ES-I3 (cell line): Measurements from ENCODE around the gene TACC2.
"Not testable (repeated sequence)": the region's sequence is repeated elsewhere in the genome, so short reads cannot be mapped to it uniquely, and the experiment has no call there.

Experiments
- H3K36me3 ChIP-seq: 2 replicates; pipeline ENCODE4 v1.6.1; 2013; ENCODE audit warnings: mild to moderate bottlenecking, low read length, control low read depth, moderate library complexity; ENCODE audit not compliant: insufficient read depth
- H3K4me1 ChIP-seq: 2 replicates; pipeline ENCODE4 v1.6.1; 2013; ENCODE audit warnings: mild to moderate bottlenecking, control low read depth, low read length; ENCODE audit not compliant: insufficient read depth
- H3K9ac ChIP-seq: 2 replicates; pipeline ENCODE4 v1.6.1; 2013; ENCODE audit warnings: low read depth, mild to moderate bottlenecking, low read length, moderate library complexity
- H3K9me3 ChIP-seq: 2 replicates; pipeline ENCODE4 v1.6.1; 2013; ENCODE audit warnings: mild to moderate bottlenecking, low read length, moderate library complexity; ENCODE audit not compliant: control insufficient read depth, insufficient read depth

The TACC2 gene

DNA sequence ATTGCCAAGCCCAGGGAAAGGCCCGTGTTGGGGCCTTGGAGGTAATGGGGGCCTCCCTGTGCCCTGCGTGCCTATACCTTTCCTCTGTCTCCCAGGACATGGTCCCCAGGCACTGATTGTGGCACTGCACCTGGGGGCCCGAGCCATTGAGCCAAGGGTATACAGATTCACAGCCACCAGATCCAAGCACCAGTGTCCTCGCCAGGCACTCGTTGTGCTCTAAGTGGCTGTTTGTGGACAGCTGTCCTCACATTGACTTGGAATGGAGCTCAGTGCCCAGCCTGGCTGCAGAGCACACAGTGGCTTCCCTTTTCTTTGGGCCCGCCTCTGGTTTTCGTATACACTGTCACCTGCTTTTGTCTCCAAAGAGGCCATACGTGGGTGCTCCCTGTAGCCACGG lies 210.1 kb downstream of the TACC2 start:
- Histone ChIP-seq H3K36me3 (peaks cover 10% of the 10 kb centered on the region; the same call in 1 of the 2 replicates), H3K9ac (no peak overlapping the region), H3K4me1 (no peaks in the 10 kb centered on the region), H3K9me3 (no peaks in the 10 kb centered on the region)

DNA sequence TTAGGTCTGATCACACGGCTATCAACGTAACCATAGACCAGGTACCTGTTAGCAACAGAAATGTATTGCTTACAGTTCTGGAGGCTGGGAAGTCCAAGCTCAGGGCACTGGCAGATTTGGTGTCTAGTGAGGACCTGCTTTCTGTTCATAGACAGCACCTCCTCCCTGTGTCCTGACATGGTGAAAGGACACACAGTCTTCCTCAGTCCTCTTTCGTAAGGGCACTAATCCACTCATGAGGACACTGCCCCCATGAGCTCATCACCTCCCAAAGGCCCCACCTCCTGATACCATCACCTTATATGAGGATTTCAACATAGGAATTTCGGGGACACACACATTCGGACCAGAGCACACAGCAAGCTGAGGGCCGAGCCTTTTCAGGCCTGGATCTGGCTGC lies 210.7 kb downstream of the TACC2 start:
- Histone ChIP-seq H3K9me3 (no peaks in the 10 kb centered on the region), H3K4me1 (no peaks in the 10 kb centered on the region), H3K36me3 (peaks cover 10% of the 10 kb centered on the region; the same call in 1 of the 2 replicates), H3K9ac (no peak overlapping the region)

DNA sequence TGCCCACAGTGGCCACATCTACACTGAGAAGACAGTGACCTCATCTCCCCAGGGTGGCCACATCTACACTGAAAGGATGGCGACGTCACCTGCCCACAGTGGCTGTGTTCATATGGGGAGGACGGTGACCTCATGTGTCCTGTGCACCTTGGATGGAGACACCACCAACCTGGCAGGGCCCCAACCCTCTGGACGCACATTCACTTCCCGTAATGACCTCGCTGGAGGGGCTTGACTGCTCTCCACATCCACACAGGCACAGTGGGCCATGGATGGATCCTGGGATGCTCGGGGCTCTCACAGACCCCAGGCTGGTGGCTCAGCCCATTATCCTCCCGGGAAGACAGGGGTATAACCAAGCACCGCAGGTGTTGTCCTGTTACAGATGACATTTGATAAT lies 212.4 kb downstream of the TACC2 start:
- H3K9me3 ChIP-seq = no peaks in the 10 kb centered on the region
- H3K4me1 ChIP-seq = no peaks in the 10 kb centered on the region
- H3K36me3 ChIP-seq = peaks cover 5% of the 10 kb centered on the region; the same call in 1 of the 2 replicates
- no peak overlapping the region for H3K9ac ChIP-seq

DNA sequence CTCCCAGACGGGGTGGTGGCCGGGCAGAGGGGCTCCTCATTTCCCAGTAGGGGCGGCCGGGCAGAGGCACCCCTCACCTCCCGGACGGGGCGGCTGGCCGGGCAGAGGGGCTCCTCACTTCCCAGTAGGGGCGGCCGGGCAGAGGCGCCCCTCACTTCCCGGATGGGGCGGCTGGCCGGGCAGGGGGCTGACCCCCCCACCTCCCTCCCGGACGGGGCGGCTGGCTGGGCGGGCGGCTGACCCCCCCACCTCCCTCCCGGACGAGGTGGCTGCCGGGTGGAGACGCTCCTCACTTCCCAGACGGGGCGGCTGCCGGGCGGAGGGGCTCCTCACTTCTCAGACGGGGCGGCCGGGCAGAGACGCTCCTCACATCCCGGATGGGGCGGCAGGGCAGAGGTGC lies 214.2 kb downstream of the TACC2 start:
- H3K9ac ChIP-seq, H3K36me3 ChIP-seq, H3K4me1 ChIP-seq, H3K9me3 ChIP-seq: not testable (repeated sequence)

DNA sequence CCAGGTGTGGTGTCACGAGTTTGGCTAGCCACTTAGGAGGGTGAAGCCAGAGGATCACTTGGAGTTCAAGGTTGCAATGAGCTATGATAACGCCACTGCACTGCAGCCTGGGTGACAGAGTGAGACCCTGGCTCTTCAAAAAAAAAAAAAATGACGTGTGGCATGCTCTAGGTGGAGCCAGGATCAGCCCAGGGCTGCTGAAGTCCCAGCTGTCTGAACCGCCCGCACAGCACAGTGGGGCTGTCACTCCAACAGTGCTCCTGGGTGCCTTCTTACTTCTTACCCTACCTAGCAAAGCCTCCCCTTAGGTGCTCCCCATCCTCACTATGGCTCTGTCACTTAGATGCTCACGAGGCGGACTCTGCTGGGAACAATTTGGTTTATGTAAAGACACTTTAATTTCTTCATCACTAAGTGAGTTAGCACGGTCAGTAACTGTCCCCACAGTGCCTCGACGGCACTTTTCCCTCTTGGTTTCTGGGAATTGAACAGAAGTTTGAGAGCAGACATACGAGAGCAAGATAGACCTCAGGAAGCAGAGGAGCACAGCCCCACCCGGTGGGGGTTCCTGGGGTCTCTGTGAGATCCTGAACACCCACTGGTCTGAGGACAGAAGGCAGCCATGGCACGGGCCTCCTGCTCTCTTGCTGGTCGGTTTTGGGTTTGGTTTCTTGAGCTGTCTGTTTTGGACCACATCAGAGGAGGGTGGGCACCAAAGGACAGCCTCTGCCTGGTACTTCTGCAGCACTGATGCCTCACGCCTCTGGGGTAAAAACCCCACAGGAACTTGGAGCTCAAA lies 215.9 kb downstream of the TACC2 start:
- no peaks in the 10 kb centered on the region for H3K4me1 ChIP-seq
- H3K9ac ChIP-seq = no peak overlapping the region
- H3K9me3 ChIP-seq = no peaks in the 10 kb centered on the region
- peaks cover 5% of the 10 kb centered on the region; the same call in 1 of the 2 replicates for H3K36me3 ChIP-seq

DNA sequence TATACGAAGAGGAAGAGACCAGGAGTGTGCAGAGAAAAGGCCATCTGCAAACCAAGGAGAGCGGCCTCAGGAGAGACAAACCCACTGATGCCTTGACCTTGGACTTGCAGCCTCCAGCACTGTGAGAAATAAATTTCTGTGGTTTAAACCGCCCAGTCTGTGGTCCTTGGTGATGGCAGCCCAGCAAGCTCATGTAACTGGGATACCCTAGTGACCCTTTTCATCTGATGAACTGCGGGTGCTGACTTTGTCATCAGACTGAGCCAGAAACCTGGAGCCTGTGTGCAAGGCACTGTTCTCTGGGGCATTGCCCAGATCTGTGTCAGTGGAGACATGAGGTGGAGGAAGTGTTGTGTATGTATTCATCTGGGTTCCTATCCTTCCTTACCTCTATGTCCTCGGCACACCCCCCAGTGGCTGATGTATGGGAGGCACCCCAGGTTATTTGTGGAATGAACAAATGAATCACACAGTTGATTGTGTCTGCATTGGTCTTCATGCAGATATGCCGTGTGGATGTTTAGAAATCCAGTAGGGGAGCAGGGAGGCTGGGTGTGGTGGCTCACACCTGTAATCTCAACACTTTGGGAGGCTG lies 217.6 kb downstream of the TACC2 start:
- Histone ChIP-seq H3K36me3 (no peaks in the 10 kb centered on the region), H3K4me1 (no peaks in the 10 kb centered on the region), H3K9ac (no peak overlapping the region), H3K9me3 (no peaks in the 10 kb centered on the region)

DNA sequence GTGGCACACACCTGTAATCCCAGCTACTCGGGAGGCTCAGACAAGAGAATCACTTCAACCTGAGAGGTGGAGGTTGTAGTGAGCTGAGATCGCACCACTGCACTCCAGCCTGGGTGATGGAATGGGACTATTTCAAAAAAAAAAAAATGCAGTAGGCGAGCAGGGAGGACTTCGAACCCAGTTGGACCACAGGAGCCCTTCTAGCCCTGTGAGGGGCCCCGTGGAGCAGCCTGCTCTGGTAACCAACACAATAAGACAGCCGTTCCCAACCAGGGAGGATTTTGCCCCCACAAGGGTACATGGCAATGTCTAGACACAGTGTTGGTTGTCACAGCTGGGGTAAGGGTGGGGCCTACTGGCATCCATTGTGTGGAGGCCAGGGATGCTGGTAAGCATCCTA lies 218.2 kb downstream of the TACC2 start:
- Histone ChIP-seq H3K9me3 (no peaks in the 10 kb centered on the region), H3K4me1 (no peaks in the 10 kb centered on the region), H3K9ac (no peak overlapping the region), H3K36me3 (no peaks in the 10 kb centered on the region; the same call in 1 of the 2 replicates)

DNA sequence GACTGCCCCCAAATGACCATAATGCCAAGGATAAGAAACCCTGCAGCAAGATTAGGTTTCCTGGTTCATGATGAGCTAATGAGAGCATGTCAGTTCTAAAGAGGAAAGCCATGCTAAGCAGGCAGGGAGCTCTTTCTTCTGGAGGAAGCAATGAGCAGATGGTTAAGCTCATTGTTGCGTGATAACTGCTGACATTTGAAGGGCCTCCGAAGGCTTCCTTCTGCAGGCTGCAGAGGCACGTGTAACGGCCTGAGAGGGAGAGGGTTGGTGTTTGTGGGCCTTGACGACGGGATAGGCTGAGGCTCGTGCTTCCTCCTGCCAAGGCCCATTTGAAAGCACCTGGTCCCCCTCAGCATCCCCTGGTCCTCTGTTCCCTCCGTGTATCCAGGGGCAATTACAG lies 218.6 kb downstream of the TACC2 start:
- no peaks in the 10 kb centered on the region for H3K4me1 ChIP-seq

DNA sequence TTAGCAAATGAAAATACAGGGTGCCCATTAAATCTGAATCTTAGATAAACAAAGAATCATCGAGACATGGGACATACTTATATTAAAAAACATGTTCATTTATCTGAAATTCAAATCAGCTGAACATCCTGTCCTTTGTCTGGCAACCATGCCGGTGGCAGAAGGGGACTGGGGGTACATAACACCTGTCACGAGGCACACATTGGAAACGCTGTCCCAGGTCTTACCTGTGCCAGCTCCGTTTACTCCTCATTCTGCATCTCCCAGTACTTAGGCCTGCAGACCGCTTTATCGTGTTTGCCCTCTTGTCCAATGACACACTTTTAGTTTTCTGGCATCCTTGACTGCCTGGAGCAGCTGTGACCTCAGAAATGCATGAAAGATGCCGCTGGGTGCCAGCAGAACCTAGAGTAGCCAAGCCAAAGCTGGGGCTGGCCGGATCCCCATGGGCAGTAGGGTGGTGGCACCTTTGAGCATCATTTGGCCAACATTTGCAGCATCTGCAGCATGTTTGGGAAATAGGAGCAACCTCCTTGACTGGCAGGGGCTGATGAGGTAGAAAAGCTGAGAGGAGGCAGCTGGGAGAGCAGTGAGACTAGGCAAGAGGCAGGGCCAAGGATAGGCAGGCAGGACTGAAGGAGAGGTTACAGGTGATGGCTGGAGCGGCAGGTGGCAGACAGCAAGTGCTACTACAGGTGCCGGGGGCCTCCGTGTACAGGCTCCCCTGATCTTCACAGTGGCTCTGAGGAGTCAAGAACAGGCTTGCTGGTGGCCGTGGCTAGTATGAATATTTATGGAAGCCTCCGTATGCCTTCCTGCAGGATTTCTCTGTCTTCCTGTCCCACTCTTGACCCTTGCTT lies 219.8 kb downstream of the TACC2 start:
- no peaks in the 10 kb centered on the region for H3K4me1 ChIP-seq
- H3K9ac ChIP-seq = no peak overlapping the region
- no peaks in the 10 kb centered on the region for H3K9me3 ChIP-seq
- H3K36me3 ChIP-seq = no peaks in the 10 kb centered on the region; the same call in 1 of the 2 replicates

More for the DNA sequence above, 218.6 kb downstream of the TACC2 start:
- Histone ChIP-seq H3K9me3 (no peaks in the 10 kb centered on the region), H3K9ac (no peak overlapping the region), H3K36me3 (no peaks in the 10 kb centered on the region; the same call in 1 of the 2 replicates)

DNA sequence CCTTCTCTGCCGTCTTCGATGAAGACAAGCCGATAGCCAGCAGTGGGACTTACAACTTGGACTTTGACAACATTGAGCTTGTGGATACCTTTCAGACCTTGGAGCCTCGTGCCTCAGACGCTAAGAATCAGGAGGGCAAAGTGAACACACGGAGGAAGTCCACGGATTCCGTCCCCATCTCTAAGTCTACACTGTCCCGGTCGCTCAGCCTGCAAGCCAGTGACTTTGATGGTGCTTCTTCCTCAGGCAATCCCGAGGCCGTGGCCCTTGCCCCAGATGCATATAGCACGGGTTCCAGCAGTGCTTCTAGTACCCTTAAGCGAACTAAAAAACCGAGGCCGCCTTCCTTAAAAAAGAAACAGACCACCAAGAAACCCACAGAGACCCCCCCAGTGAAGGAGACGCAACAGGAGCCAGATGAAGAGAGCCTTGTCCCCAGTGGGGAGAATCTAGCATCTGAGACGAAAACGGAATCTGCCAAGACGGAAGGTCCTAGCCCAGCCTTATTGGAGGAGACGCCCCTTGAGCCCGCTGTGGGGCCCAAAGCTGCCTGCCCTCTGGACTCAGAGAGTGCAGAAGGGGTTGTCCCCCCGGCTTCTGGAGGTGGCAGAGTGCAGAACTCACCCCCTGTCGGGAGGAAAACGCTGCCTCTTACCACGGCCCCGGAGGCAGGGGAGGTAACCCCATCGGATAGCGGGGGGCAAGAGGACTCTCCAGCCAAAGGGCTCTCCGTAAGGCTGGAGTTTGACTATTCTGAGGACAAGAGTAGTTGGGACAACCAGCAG lies 221.7 kb downstream of the TACC2 start:
- Histone ChIP-seq H3K9ac (no peak overlapping the region), H3K36me3 (no peaks in the 10 kb centered on the region; the same call in 1 of the 2 replicates), H3K9me3 (no peaks in the 10 kb centered on the region), H3K4me1 (no peaks in the 10 kb centered on the region)

DNA sequence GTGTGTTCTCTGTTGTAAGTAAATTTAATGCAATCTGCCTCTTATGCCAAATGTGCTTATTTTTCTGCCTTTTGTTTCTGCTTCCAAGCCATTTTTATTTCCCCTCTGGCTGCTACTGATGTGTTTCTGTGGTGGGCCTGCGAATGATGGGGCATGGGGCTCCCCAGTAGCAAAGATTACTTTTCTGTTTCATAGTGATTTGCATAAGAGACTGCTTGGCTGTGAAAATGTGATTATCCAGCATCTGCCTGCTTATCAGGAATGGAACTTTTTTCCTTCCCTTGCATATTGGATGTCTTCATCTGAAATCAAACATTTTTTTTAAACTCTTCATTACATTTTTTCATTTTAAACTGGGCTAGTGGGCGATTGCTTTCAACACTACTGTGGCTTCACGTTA lies 224.4 kb downstream of the TACC2 start:
- Histone ChIP-seq H3K9me3 (no peaks in the 10 kb centered on the region), H3K4me1 (no peaks in the 10 kb centered on the region), H3K9ac (no peak overlapping the region), H3K36me3 (peaks cover 6% of the 10 kb centered on the region; the same call in 1 of the 2 replicates)

DNA sequence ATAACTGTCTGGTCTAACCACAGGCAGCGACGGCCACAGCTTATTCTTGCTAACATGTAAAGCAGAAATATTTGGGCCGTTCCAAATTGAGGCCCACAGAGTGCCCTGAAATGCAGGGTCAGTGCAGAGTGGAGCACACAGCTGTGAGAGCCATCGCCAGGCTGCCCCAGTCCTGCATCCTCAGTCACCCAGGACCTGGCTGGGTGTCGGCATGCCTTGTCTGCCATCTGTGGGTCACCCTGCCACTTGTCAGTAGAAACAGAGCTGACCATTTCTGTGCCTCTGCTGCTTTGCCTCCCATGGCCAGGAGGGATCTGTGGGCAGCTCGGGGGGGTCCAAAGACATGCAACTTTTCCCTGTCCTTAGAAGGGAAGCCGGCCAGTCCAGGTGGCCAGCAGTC lies 224.8 kb downstream of the TACC2 start:
- Histone ChIP-seq H3K36me3 (peaks cover 6% of the 10 kb centered on the region; the same call in 1 of the 2 replicates), H3K9ac (no peak overlapping the region)

DNA sequence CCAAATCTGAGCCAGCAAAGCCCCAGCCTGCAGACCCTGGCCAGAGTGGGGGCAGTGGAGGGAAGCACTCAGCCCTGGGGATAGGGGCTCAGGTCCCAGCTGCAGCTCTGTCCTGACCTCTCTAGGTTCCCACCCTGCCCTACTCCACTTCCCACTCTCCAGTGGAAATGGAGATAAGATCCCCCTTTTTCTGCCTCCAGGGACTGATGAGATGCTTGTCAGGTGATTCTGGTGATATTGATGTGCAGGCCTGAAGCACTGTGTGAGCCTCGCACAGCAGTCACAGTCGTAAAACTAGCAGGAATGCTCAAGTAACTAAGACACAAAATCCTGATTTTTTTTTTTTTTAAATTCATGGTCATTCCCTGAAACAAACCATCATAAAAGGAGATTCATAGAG lies 227.1 kb downstream of the TACC2 start:
- Histone ChIP-seq H3K9ac (no peak overlapping the region), H3K4me1 (no peaks in the 10 kb centered on the region), H3K9me3 (no peaks in the 10 kb centered on the region), H3K36me3 (peaks cover 6% of the 10 kb centered on the region; the same call in 1 of the 2 replicates)

More for the DNA sequence above, 224.8 kb downstream of the TACC2 start:
- Histone ChIP-seq H3K9me3 (no peaks in the 10 kb centered on the region), H3K4me1 (no peaks in the 10 kb centered on the region)

DNA sequence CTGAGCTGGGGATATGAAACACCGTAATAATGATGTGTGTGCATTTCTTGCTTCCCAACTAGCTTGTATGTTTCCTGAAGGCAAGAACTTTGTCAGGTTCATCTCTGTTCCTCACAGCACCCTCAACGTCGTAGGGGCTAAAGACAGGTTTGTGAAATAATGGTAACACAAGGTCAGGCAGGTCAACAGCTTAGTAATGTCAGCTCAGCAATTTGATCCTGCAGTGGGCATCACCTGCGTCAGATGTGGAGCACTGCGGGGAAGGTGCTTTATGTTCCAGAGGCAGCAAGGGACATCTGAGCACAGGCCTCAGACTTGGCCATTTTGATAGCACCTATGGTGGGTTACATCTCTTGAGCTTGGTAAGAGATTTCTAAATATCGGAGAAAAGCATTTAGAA lies 230.4 kb downstream of the TACC2 start:
- Histone ChIP-seq H3K36me3 (peaks cover 7% of the 10 kb centered on the region; the same call in 1 of the 2 replicates), H3K4me1 (no peaks in the 10 kb centered on the region), H3K9ac (no peak overlapping the region), H3K9me3 (no peaks in the 10 kb centered on the region)
